ENCODE measurements around the gene SHH. TPM values are rescaled to one million over a fixed set of nuclear protein-coding genes. Genes with fewer than 3 reads are reported as not detected.
A peak's percentile ranks its signal among the peaks of the same experiment; 100 is the strongest.

The SHH gene
- total and polyA plus RNA-seq, 12 donors, result not detected

DNA sequence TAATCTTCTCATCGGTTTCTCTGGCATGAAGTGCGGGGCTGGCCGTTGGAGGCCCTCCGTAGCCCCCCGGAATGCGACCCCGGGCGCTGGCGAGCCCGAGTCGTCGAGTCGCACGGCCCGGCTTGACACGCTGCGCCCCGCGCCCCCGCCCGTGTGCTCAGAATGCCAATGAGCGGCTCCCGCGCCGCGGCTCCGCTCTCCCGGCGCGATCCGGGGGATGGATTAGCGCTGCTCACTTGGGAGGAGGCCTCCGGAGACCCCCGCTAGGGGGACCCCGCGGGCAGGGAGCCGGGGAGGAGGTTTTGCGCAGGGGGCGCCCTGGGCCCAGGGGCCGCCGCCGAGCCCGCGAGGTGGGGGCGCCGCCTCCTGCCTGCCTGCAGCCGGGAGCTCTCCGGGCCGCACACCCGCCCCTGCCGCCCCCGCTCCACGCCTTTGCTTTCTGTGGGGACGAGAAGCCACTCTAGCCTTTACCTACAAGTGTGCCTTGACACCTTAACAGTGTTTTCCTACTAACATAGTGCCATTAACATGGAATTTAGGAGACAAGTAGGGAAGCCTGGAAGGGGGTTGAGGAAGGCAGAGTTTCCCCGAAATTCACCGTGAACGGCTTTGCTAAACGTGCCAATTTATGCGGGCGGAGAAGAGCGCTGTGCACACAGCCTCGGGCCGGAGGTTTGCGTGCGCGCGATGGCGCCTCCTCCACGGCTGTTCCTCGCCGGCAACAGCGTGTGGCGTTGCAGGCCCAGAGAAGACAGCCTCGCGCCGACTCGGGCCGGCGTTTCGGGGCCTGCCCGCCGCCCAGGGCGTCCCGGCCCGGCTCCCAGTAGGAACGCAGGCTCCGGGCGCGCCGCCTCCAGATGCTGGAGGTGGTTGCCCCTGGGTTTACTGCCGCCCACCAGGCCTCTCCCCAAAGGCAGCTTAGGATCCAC is 7.1 kb downstream of the SHH start:
- no peak overlapping the region for H3K27ac ChIP-seq
- intact Hi-C loops (cut with DNase I), result loop anchor here in 2 of 10 donors (5.0 to 10.0 kb wide), 2 partner anchors 672 to 1010 kb away; no protein-coding TSS in a partner anchor
- peaks cover 56 to 100% (median 100%) of the 10 kb centered on the region in 7 donors for H3K27me3 ChIP-seq
- no peaks in the 10 kb centered on the region for H3K36me3 ChIP-seq
- no peaks in the 10 kb centered on the region for H3K9me3 ChIP-seq
- peak in 1 of 2 donors; percentile 32 for DNase-seq
- H3K4me3 ChIP-seq, result peak overlapping the region; percentile 11 to 51 (median 36)
- peak; percentile 51 to 77 (median 74) for ATAC-seq
- TF ChIP-seq, protein P1, sequence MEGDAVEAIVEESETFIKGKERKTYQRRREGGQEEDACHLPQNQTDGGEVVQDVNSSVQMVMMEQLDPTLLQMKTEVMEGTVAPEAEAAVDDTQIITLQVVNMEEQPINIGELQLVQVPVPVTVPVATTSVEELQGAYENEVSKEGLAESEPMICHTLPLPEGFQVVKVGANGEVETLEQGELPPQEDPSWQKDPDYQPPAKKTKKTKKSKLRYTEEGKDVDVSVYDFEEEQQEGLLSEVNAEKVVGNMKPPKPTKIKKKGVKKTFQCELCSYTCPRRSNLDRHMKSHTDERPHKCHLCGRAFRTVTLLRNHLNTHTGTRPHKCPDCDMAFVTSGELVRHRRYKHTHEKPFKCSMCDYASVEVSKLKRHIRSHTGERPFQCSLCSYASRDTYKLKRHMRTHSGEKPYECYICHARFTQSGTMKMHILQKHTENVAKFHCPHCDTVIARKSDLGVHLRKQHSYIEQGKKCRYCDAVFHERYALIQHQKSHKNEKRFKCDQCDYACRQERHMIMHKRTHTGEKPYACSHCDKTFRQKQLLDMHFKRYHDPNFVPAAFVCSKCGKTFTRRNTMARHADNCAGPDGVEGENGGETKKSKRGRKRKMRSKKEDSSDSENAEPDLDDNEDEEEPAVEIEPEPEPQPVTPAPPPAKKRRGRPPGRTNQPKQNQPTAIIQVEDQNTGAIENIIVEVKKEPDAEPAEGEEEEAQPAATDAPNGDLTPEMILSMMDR (IDR thresholded peaks at IDR 0.05), result peak in 7 of 9 donors; percentile 36 to 66 (median 44)
- 0 to 4% methylated on average over 85 to 91 of the region's 91 CpGs for WGBS, 2 donors
- H3K4me1 ChIP-seq, result peaks cover 10 to 62% (median 51%) of the 10 kb centered on the region in 9 donors

- Histone ChIP-seq H3K9me3 (no peaks in the 10 kb centered on the region), H3K27me3 (peaks cover 49 to 100% (median 99%) of the 10 kb centered on the region in 7 donors), H3K36me3 (no peaks in the 10 kb centered on the region), H3K4me3 (peak overlapping the region in 9 of 10 donors; percentile 14 to 51 (median 35)), H3K27ac (no peak overlapping the region), H3K4me1 (peaks cover 10 to 59% (median 46%) of the 10 kb centered on the region in 9 donors)
- 4 to 6% methylated on average over 17 of the region's 17 CpGs for WGBS, 2 donors
- TF ChIP-seq, protein P1 (IDR thresholded peaks at IDR 0.05), result no peak
- ATAC-seq (no peak), DNase-seq (no peak)
- intact Hi-C loops (cut with DNase I), result loop anchor here in 2 of 10 donors (5.0 to 10.0 kb wide), 2 partner anchors 673 to 1010 kb away; no protein-coding TSS in a partner anchor
Observed at GRCh38 chr7:155804431-155804831, 7.8 kb downstream of the SHH start.

DNA sequence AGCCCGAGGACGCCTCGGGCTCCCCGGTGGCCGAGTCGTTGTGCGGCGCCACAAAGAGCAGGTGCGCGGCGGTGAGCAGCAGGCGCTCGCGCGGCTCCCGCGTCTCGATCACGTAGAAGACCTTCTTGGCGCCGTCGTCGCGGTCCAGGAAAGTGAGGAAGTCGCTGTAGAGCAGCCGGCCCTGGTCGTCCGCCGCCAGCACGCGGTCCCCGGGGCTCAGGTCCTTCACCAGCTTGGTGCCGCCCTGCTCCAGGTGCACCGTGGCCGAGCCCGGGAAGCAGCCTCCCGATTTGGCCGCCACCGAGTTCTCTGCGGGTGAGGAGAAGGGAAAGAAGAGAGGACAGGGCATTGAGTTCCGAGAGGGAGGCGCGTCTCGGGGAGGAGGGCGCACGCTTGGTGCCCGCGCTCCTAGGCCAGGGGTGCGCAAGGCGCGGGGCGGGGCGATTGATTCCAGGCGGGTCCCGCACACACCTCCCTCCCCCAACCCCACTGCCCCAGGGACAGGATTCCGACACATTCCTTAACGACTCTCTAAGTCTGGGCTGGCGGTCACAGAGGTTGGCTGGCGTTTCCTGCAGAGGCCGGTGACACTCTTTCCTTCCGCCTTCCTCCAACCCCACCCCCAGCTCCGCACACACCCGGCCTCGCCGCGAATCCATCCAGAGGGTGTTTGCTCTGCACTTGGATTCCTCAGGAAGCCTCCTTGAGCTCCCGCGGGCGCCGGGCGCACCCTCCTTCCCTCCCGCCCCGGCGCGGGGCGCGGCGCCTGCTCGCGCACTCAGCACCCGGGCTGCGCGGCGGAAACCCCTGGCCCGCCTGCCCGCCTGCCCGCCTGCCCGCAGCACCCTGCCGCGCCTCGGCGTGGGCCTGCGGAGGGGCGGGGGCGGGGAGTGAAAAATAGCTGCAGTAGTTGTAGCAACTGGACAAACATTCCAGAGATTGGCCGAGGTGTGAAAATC is 8.6 kb downstream of the SHH start:
- no peaks in the 10 kb centered on the region for H3K36me3 ChIP-seq
- TF ChIP-seq, protein P1 (IDR thresholded peaks at IDR 0.05), result no peak
- ATAC-seq, result peak in 1 of 8 donors; percentile 21
- no peak for DNase-seq
- peaks cover 5 to 54% (median 40%) of the 10 kb centered on the region in 9 donors for H3K4me1 ChIP-seq
- peak overlapping the region in 9 of 10 donors; percentile 9 to 51 (median 33) for H3K4me3 ChIP-seq
- H3K27me3 ChIP-seq, result peaks cover 44 to 100% (median 99%) of the 10 kb centered on the region in 7 donors
- H3K9me3 ChIP-seq, result no peaks in the 10 kb centered on the region
- WGBS, 2 donors, result 0 to 2% methylated on average over 73 to 96 of the region's 96 CpGs
- intact Hi-C loops (cut with DNase I), result loop anchor here in 2 of 10 donors (5.0 to 10.0 kb wide), 2 partner anchors 674 to 1011 kb away; no protein-coding TSS in a partner anchor
- no peak overlapping the region for H3K27ac ChIP-seq
